RKO (cell line): ENCODE data around the gene FMO2.

Experiments
- DNase-seq: peaks from one replicate; pipeline ENCODE4 v3.0.0-alpha.2; 2016; ENCODE audit warnings: low spot score

FMO2 gene

GRCh38 chr1:171185091-171185490 lies at the start of gene FMO2:
TSS of gene FMO2 (plus strand) at chr1:171185300. CDS start at chr1:171185714, 414 bp downstream.
- no peak for DNase-seq

GRCh38 chr1:171137580-171137979 lies 47.5 kb upstream of the FMO2 start:
- no peak for DNase-seq

GRCh38 chr1:171138980-171139379 lies 46.1 kb upstream of the FMO2 start:
- DNase-seq: no peak

GRCh38 chr1:171139890-171140289 lies 45.2 kb upstream of the FMO2 start:
- no peak for DNase-seq

DNA sequence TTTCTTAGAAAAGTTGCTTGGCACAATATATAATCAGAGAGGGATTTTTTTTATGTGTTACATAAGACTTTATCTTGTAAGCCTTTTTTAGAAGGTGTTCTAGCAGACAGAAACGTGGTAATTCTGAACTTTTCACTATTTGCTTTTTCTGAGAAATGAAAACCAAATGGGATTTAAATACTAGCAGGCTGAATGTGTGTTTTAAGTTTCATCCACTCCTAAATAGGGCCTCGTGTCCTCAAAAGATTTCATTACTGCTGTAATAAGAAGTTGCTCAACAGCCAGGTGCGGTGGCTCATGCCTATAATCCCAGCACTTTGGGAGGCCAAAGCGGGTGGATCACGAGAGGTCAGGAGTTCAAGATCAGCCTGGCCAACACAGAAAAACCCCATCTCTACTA lies 44.7 kb upstream of the FMO2 start:
- no peak for DNase-seq

- DNase-seq: no peak
Measured at GRCh38 chr1:171140956-171141687, 44.0 kb upstream of the FMO2 start.

DNA sequence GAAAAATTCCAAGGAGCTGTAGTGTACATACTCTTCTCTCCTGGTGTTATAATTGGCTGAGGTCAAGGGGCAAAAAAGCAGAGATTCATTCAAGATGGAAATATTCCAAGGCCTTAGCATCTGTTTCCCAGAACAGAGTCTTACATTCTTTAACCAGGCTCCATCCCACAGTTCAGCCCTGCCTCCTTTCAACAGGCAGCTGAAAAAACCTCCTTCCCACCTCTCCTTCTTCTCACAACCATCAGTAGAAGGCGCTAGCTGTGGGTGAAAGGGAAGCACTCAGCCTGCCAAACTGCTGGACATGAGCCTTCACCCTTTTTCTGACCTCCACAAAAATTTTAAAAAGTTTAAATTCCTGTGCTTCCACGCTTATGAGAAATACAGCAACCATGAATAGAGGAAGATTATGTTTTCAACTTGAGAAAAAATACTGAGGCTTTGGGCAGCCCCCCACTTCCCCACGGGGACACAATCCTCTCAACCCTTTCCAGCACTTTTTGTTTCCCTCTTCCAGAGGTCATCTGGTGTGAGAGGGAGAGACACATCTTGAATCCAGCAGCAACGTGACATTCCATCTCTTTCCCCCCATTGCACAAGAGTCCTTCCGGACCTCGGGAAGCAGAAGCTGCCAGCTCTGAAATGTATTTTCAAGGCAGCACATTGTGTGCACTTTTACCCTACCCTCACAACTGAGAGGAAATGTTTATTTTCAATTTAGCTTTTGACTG lies 43.2 kb upstream of the FMO2 start:
- no peak for DNase-seq

GRCh38 chr1:171142416-171143385 lies 42.4 kb upstream of the FMO2 start:
- DNase-seq: no peak

- DNase-seq: no peak
Measured at GRCh38 chr1:171150156-171150555, 34.9 kb upstream of the FMO2 start.

GRCh38 chr1:171152549-171152948 lies 32.6 kb upstream of the FMO2 start:
- no peak for DNase-seq

GRCh38 chr1:171155484-171155883 lies 29.6 kb upstream of the FMO2 start:
- DNase-seq: no peak

- no peak for DNase-seq
Measured at GRCh38 chr1:171158096-171158495, 27.0 kb upstream of the FMO2 start.

GRCh38 chr1:171158551-171158950 lies 26.5 kb upstream of the FMO2 start:
- DNase-seq: no peak

DNA sequence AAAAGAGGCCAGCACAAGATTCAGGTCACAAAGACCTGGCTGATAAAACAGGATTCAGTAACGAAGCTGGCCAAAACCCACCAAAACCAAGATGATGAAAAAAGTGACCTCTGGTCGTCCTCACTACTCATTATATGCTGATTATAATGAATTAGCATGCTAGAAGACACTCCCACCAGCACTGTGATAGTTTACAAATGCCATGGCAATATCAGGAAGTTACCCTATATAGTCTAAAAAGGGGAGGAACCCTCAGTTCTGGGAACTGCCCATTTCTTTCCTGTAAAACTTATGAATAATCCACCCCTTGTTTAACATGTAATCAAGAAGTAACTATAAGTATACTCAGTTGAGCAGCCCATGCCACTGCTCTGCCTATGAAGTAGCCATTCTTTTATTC lies 26.0 kb upstream of the FMO2 start:
- DNase-seq: no peak

- DNase-seq: no peak
Measured at GRCh38 chr1:171160211-171160610, 24.9 kb upstream of the FMO2 start.

DNA sequence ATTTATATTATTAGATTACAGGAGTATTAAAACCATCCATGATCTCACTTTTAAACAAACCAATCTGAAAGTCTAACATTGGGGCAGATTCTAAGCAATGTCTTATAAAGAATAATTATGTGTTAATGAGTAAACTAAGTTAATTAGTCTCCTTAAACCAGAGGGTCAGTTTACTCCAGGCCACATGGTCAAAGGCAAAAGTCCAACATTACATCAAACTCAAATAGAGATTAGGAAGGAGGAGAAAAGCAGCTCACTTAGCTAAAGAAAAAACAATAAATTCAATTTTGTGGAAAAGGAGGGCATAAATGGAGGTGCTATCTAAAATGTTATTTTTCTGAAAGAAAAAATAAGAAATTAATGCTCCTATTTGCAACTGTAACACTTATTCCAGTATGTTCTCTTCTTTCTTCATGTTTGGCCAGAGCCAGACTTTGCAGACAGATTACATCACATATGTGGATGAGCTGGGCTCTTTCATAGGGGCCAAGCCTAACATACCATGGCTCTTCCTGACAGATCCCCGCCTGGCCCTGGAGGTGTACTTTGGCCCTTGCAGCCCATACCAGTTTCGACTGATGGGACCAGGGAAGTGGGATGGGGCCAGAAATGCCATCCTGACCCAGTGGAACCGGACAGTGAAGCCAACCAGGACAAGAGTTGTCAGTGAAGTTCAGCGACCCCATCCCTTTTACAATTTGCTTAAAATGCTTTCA lies 24.3 kb upstream of the FMO2 start:
- no peak for DNase-seq

- DNase-seq: no peak
Measured at GRCh38 chr1:171161431-171161830, 23.7 kb upstream of the FMO2 start.

DNA sequence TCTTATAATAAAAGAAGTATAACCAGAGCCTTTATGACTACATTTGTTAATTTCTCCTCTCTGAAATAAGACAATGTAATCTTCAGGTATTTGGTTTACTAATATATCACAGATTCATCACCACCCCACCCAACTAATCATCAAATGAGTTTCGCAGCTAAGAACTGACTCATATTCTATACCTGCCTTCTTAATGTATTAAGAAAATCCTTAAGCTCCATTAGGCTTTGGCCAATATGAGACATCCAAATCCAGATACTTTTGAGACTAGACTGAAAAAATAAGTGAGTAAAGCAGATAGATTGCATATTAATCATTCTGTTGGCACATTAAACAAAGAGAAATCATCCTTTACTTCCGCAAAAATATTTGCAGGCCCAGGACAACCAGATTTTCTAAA lies 18.7 kb upstream of the FMO2 start:
- DNase-seq: no peak

DNA sequence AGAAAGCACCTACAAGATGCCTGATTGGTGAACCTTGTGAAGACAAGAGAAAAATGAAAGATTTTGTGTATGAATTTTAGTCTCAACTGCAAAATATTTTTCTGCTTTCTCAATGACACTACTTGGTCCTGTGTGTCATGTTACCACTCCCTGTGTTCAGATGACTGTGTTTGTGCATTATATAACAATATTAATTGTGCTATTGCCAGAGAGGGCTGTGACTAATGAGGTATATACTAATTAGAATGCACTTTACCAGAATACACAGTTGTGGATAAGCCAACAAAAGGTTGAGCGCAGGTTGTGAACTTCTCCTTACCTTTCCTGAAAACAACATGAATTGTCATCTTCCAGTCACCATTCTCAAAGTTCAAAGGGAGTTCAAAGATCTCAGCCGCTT lies 17.3 kb upstream of the FMO2 start:
- DNase-seq: no peak

GRCh38 chr1:171172471-171172870 lies 12.6 kb upstream of the FMO2 start:
- DNase-seq: no peak

DNA sequence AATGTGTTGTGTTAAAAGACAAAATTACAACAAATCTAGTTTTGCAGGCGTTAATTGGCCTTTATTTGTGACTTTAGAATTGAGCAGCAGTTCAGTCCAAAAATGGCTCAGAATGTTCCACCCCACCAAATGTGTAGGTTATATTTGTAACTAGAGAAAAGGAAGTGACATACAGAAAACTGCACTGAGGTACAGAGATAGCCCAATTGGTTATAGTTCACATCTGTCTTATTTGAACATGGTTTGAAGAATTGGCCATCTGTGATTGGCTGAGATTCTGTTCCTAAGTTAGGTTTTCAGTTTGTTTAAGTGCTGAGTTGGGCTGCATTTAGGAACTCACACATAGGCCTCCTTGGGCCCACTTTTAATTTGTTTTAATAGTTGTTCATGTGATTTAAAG lies 12.0 kb upstream of the FMO2 start:
- no peak for DNase-seq
